NCI-H2171 (cell line): ENCODE data around the gene C11orf98.
"Not testable (repeated sequence)": the region's sequence is repeated elsewhere in the genome, so short reads cannot be mapped to it uniquely, and the experiment has no call there.

Experiments
- DNase-seq: peaks from one replicate; lab custom pipeline; 2025; lab: John Stamatoyannopoulos, UW

C11orf98 gene

GRCh38 chr11:62665075-62665598 lies at the start of gene C11orf98, which contains the start of gene CSKMT:
Gene C11orf98, minus strand, starts transcription at chr11:62665210. Its CDS starts 41 bp downstream, at chr11:62665169.
Gene CSKMT, plus strand, starts transcription at chr11:62665312. Its CDS starts 568 bp downstream, at chr11:62665880.
- DNase-seq: peak; percentile 90

GRCh38 chr11:62713343-62713742 lies 48.3 kb upstream of the C11orf98 start:
- DNase-seq: no peak

GRCh38 chr11:62712861-62713260 lies 47.9 kb upstream of the C11orf98 start:
- no peak for DNase-seq

GRCh38 chr11:62712276-62712812 lies 47.3 kb upstream of the C11orf98 start:
- no peak for DNase-seq

GRCh38 chr11:62710001-62710345 lies 45.0 kb upstream of the C11orf98 start:
- DNase-seq: no peak

GRCh38 chr11:62709247-62710000 lies 44.4 kb upstream of the C11orf98 start:
- peak; percentile 99 for DNase-seq

- DNase-seq: no peak
Observed at GRCh38 chr11:62708793-62709192, 43.8 kb upstream of the C11orf98 start.

- DNase-seq: no peak
Observed at GRCh38 chr11:62708392-62708791, 43.4 kb upstream of the C11orf98 start.

- no peak for DNase-seq
Observed at GRCh38 chr11:62707277-62707861, 42.4 kb upstream of the C11orf98 start, which contains the start of the genes BSCL2 and GNG3. Gene BSCL2, minus strand, starts transcription at chr11:62707424. Its CDS starts 229 bp downstream, at chr11:62707195. Gene GNG3, plus strand, starts transcription at chr11:62707676. Its CDS starts 620 bp downstream, at chr11:62708296.

- no peak for DNase-seq
Observed at GRCh38 chr11:62706850-62707247, 41.8 kb upstream of the C11orf98 start.

- DNase-seq: peak; percentile 97
Observed at GRCh38 chr11:62705880-62706849, 41.2 kb upstream of the C11orf98 start.

GRCh38 chr11:62705413-62705812 lies 40.4 kb upstream of the C11orf98 start:
- DNase-seq: no peak

- DNase-seq: not testable (repeated sequence)
Observed at GRCh38 chr11:62703921-62704320, 38.9 kb upstream of the C11orf98 start.

- DNase-seq: no peak
Observed at GRCh38 chr11:62702246-62702645, 37.2 kb upstream of the C11orf98 start.

GRCh38 chr11:62694455-62695167 lies 29.6 kb upstream of the C11orf98 start:
- DNase-seq: no peak

- DNase-seq: not testable (repeated sequence)
Observed at GRCh38 chr11:62693624-62694023, 28.6 kb upstream of the C11orf98 start.

- DNase-seq: no peak
Observed at GRCh38 chr11:62689421-62690183, 24.6 kb upstream of the C11orf98 start, which contains the start of gene LRRN4CL. Gene LRRN4CL, minus strand, starts transcription at chr11:62689530. Its CDS starts 1,022 bp downstream, at chr11:62688508.

GRCh38 chr11:62688491-62688890 lies 23.5 kb upstream of the C11orf98 start:
- DNase-seq: no peak

- no peak for DNase-seq
Observed at GRCh38 chr11:62687508-62688396, 22.7 kb upstream of the C11orf98 start.
